ENCODE measurements around the gene PILRB.

The PILRB gene

DNA sequence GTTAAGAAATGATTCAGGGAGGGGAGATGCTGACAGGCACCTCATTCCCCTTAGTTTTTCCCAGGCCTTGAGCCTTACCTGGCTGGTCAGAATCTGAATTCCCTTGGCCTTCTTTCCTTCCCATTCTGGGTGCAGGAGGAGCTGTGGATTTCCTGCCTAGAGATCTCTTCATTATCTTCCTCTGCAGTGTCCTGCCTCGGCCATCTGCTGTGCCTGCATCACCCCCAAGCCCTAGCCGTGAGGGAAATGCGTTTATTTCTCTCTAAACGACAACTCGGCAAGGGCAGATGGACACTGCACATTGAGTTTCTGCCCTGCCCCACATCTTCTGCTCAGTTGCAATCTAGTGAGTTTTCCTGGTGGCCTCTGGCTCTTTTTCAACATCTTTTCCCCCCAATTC lies 43.9 kb downstream of the PILRB start:
- Histone ChIP-seq H2AFZ (ENCODE audit: low read depth) (no peak overlapping the region), H4K20me1 (ENCODE audit: insufficient read depth) (no peaks in the 10 kb centered on the region), H3K79me2 (ENCODE audit: insufficient read depth, low read depth) (no peaks in the 10 kb centered on the region), H3K4me3 (IDR thresholded peaks at IDR 0.05; ENCODE audit: insufficient read depth, low read depth, low read length) (no peak overlapping the region), H3K9ac (no peak overlapping the region), H3K27me3 (ENCODE audit: insufficient read depth, low read depth) (peaks cover 39% of the 10 kb centered on the region), H3K4me1 (ENCODE audit: low read depth, poor library complexity, severe bottlenecking) (peaks cover 17% of the 10 kb centered on the region), H3K27ac (no peak overlapping the region), H3K4me2 (no peak overlapping the region), H3K36me3 (ENCODE audit: insufficient read depth) (no peaks in the 10 kb centered on the region)
- TF ChIP-seq, protein P1, sequence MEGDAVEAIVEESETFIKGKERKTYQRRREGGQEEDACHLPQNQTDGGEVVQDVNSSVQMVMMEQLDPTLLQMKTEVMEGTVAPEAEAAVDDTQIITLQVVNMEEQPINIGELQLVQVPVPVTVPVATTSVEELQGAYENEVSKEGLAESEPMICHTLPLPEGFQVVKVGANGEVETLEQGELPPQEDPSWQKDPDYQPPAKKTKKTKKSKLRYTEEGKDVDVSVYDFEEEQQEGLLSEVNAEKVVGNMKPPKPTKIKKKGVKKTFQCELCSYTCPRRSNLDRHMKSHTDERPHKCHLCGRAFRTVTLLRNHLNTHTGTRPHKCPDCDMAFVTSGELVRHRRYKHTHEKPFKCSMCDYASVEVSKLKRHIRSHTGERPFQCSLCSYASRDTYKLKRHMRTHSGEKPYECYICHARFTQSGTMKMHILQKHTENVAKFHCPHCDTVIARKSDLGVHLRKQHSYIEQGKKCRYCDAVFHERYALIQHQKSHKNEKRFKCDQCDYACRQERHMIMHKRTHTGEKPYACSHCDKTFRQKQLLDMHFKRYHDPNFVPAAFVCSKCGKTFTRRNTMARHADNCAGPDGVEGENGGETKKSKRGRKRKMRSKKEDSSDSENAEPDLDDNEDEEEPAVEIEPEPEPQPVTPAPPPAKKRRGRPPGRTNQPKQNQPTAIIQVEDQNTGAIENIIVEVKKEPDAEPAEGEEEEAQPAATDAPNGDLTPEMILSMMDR (conservative IDR thresholded peaks at IDR 0.05; ENCODE audit: low read depth, low read length), result no peak

DNA sequence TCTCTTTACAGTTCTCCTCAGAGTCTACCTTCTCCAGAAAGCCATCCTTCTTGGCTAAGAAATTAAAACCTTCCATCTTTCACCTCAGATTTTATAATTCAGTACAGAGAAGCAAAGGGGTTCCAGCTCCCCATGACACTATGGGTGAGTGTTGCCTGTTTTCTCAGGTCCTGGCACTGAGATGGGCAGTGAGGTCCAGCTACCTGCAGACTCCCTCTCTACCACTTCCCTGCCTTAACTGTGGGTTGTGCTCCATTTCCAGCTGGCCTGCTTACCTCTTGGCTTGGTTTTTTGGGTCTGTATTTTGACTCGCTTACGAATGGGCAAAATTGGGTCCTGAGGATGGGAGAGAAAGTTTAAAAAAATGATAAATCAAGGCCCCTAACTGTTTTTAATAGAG lies 44.3 kb downstream of the PILRB start:
- Histone ChIP-seq H3K4me1 (ENCODE audit: low read depth, poor library complexity, severe bottlenecking) (peaks cover 17% of the 10 kb centered on the region), H3K27me3 (ENCODE audit: insufficient read depth, low read depth) (peaks cover 42% of the 10 kb centered on the region), H4K20me1 (ENCODE audit: insufficient read depth) (no peaks in the 10 kb centered on the region), H3K27ac (no peak overlapping the region), H3K4me2 (no peak overlapping the region), H3K4me3 (IDR thresholded peaks at IDR 0.05; ENCODE audit: insufficient read depth, low read depth, low read length) (no peak overlapping the region), H3K9ac (no peak overlapping the region), H3K36me3 (ENCODE audit: insufficient read depth) (no peaks in the 10 kb centered on the region), H2AFZ (ENCODE audit: low read depth) (no peak overlapping the region), H3K79me2 (ENCODE audit: insufficient read depth, low read depth) (no peaks in the 10 kb centered on the region)
- TF ChIP-seq, protein P1 (conservative IDR thresholded peaks at IDR 0.05; ENCODE audit: low read depth, low read length), result no peak

DNA sequence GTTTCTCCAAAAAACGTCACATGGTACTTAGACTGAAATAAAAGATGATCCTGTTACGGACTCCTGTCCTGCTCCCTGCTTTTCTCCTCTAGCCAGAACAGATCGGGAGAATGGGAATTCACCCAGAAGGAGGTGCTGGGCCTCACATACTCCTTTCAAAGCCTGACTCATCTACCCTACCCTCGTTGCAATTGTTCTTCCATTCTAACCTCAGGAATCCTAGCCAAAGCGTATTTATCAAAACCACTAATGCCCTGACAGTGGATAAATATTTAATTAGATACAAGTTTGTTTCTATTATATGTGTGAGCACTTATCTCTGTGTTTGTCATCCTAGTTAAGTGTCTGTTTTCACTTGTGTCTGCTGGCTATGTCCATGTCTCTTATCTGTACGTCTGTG lies 48.9 kb downstream of the PILRB start:
- peaks cover 25% of the 10 kb centered on the region; the same call in 1 of the 2 replicates for H3K27me3 ChIP-seq (ENCODE audit: insufficient read depth, low read depth)
- H3K27ac ChIP-seq, result no peak overlapping the region
- H3K36me3 ChIP-seq (ENCODE audit: insufficient read depth), result no peaks in the 10 kb centered on the region
- TF ChIP-seq, protein P1 (conservative IDR thresholded peaks at IDR 0.05; ENCODE audit: low read depth, low read length), result no peak
- no peak overlapping the region for H3K4me2 ChIP-seq
- H3K4me1 ChIP-seq (ENCODE audit: low read depth, poor library complexity, severe bottlenecking), result peaks cover 11% of the 10 kb centered on the region
- no peak overlapping the region for H3K4me3 ChIP-seq (IDR thresholded peaks at IDR 0.05; ENCODE audit: insufficient read depth, low read depth, low read length)
- H3K79me2 ChIP-seq (ENCODE audit: insufficient read depth, low read depth), result no peaks in the 10 kb centered on the region
- H4K20me1 ChIP-seq (ENCODE audit: insufficient read depth), result no peaks in the 10 kb centered on the region
- H2AFZ ChIP-seq (ENCODE audit: low read depth), result no peak overlapping the region
- no peak overlapping the region for H3K9ac ChIP-seq

DNA sequence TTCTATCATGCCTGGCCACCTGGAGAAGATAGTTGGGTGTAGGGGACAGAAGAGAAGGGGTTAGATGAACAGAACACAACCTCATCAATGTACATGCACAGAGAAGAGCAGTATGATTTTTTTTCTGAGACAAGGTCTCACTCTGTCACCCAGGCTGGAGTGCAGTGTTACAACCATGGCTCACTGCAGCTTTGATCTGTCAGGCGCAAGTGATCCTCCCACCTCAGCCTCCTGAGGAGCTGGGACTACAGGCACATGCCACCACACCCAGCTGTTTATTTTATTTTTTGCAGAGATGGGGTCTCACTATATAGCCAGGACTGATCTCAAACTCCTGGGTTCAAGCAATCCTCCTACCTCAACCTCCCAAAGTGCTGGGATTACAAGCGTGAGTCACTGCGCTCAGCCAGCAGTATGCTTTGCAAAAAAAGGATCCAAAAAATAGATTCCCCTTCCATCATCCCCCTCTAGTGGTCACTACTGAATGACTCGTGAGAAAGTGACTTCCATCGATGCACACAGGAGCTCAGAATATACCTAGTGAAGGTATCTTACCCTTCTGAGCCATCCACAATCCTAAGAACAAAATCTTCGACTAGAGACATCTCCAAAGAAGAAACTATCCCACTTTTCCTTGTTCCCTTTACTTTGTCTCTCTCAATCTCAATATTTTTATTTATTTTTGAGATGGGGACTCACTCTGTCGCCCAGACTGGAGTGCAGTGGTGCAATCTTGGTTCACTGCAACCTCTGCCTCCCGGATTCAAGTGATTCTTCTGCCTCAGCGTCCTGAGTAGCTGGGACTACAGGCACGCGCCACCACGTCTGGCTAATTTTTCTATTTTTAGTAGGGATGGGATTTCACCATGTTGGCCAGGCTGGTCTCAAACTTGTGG lies 49.6 kb downstream of the PILRB start:
- H3K27ac ChIP-seq, result no peak overlapping the region
- H3K79me2 ChIP-seq (ENCODE audit: insufficient read depth, low read depth), result no peaks in the 10 kb centered on the region
- H3K4me3 ChIP-seq (IDR thresholded peaks at IDR 0.05; ENCODE audit: insufficient read depth, low read depth, low read length), result no peak overlapping the region
- H4K20me1 ChIP-seq (ENCODE audit: insufficient read depth), result no peaks in the 10 kb centered on the region
- H2AFZ ChIP-seq (ENCODE audit: low read depth), result no peak overlapping the region
- TF ChIP-seq, protein P1 (conservative IDR thresholded peaks at IDR 0.05; ENCODE audit: low read depth, low read length), result peak; percentile 81
- H3K27me3 ChIP-seq (ENCODE audit: insufficient read depth, low read depth), result peaks cover 21% of the 10 kb centered on the region; the same call in 1 of the 2 replicates
- no peak overlapping the region for H3K9ac ChIP-seq
- H3K36me3 ChIP-seq (ENCODE audit: insufficient read depth), result no peaks in the 10 kb centered on the region
- H3K4me1 ChIP-seq (ENCODE audit: low read depth, poor library complexity, severe bottlenecking), result peaks cover 11% of the 10 kb centered on the region
- no peak overlapping the region for H3K4me2 ChIP-seq

All from KMS-11 (cell line).